ENCODE data around the gene KRT79.

The KRT79 gene

DNA sequence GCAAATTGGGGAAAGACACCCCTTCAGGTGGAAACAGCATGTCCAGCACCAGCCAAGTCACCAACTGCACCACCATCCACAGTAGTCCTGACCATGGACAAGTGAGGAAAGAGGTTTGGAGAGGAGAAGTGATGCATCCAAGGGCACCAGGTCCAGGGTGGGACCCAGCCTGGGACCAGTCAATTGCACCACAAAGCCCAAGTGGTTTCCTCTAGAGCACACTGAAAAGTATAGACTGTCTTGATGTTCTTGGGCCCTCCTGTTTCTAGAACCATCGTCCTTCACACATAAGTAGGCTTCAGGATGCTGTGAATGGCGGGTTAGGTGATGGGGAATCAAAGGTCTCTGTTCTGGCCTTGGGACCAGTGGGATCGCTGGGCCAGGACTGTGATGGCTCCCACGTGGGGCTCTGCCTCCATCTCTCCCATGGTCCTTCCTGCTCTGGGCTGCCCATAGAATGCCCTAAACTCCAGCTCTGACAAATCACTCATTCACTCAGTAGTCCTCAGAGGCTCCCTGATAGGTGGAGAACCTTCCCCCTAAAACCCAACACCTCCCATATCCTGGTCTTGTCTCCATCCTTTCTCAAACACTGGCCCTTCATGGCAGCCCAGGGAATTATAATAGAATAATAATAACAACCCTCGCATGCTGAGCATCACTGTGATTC, 9.2 kb downstream of the KRT79 start:
- no peak for DNase-seq
- Histone ChIP-seq H3K27me3 (ENCODE audit: insufficient read depth, low read depth, severe bottlenecking) (peaks cover 94% of the 10 kb centered on the region), H3K27ac (no peak overlapping the region), H3K4me3 (ENCODE audit: low read depth, low read length) (no peak overlapping the region), H3K9me3 (ENCODE audit: severe bottlenecking) (no peaks in the 10 kb centered on the region), H3K36me3 (no peaks in the 10 kb centered on the region)
- TF ChIP-seq, protein P1, sequence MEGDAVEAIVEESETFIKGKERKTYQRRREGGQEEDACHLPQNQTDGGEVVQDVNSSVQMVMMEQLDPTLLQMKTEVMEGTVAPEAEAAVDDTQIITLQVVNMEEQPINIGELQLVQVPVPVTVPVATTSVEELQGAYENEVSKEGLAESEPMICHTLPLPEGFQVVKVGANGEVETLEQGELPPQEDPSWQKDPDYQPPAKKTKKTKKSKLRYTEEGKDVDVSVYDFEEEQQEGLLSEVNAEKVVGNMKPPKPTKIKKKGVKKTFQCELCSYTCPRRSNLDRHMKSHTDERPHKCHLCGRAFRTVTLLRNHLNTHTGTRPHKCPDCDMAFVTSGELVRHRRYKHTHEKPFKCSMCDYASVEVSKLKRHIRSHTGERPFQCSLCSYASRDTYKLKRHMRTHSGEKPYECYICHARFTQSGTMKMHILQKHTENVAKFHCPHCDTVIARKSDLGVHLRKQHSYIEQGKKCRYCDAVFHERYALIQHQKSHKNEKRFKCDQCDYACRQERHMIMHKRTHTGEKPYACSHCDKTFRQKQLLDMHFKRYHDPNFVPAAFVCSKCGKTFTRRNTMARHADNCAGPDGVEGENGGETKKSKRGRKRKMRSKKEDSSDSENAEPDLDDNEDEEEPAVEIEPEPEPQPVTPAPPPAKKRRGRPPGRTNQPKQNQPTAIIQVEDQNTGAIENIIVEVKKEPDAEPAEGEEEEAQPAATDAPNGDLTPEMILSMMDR (IDR thresholded peaks at IDR 0.05; ENCODE audit: low read depth, low read length): no peak

- Histone ChIP-seq H3K27ac (no peak overlapping the region), H3K4me3 (ENCODE audit: low read depth, low read length) (no peak overlapping the region), H3K9me3 (ENCODE audit: severe bottlenecking) (no peaks in the 10 kb centered on the region), H3K36me3 (no peaks in the 10 kb centered on the region), H3K27me3 (ENCODE audit: insufficient read depth, low read depth, severe bottlenecking) (peaks cover 93% of the 10 kb centered on the region)
- TF ChIP-seq, protein P1 (IDR thresholded peaks at IDR 0.05; ENCODE audit: low read depth, low read length): no peak
- no peak for DNase-seq
Measured at GRCh38 chr12:52823761-52824450, 10.2 kb downstream of the KRT79 start.

DNA sequence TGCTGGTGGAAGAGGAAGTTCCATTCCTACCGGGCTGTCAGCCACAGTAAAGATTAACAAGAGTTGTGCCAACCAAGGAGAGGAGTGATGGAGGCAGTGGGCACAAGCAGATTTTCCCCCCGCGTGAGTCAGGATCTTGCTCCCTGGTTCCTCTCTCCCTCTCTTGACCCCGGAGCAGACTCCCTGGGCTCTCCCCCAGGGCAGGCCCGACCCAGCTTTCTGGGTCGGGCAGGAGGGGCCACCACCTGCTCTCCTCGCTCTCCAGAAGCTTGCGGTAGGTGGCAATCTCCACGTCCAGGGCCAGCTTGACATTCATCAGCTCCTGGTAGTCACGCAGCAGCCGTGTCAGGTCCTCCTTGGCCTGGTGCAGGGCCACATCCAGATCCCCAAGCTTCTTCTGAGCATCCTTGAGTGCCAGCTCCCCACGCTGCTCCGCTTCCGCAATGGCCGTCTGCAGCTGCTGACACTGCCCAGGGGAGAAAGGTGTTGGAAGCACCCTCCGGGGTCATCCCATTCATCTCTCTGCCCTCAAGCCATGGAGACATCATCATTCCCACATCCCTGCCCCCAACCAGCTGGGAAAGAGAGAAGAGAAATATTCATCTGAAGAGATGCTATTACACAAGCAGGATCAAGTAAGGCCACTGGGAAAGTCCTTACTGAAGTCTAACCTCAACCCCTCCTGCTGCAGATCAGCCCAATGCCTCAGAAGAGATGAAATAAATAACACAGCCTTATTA, 11.2 kb downstream of the KRT79 start:
- no peaks in the 10 kb centered on the region for H3K36me3 ChIP-seq
- TF ChIP-seq, protein P1 (IDR thresholded peaks at IDR 0.05; ENCODE audit: low read depth, low read length): no peak
- H3K9me3 ChIP-seq (ENCODE audit: severe bottlenecking): no peaks in the 10 kb centered on the region
- no peak overlapping the region for H3K27ac ChIP-seq
- peaks cover 93% of the 10 kb centered on the region for H3K27me3 ChIP-seq (ENCODE audit: insufficient read depth, low read depth, severe bottlenecking)
- H3K4me3 ChIP-seq (ENCODE audit: low read depth, low read length): no peak overlapping the region
- DNase-seq: no peak

DNA sequence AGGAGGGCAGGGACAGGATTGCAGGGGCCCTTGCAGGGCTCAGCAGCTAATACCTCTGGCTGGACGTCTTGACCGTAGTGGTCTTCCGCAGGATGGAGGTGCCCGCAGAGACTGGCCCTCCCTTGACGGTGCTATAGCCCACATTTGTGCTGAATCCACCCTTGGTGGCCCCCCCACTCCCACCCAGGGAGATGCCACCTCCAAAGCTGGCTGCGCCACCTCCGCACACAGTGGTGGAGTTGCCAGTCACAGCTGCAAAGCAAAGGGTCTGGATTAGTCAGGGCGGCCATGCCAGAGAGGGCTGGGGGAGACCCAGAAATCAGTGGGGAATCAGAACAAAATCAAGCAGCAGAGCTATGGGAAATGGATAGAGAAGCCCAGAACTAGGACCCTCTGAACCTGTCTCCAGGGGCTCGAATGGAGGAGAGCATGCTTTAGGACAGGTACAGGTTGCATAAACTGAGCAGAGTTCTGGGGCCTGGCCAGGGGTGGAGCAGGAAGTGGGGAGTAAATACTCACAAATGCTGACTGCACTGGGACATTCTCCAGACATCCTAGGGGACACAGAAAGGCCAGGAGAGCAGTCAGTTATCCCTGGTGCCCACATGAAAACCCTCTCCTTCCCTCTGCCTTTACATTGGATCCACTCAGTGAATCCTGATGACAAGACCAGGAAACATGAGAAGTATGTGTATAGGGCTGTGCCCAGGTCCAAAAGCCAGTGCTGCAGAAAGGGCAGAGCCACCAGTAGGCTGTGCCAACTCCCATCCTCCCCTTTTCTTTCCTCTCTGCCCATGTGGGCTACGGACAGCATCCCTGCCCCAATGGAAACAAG, 12.1 kb downstream of the KRT79 start:
- H3K27me3 ChIP-seq (ENCODE audit: insufficient read depth, low read depth, severe bottlenecking): peaks cover 96% of the 10 kb centered on the region

More for the DNA sequence above, 12.1 kb downstream of the KRT79 start:
- no peak for DNase-seq
- Histone ChIP-seq H3K9me3 (ENCODE audit: severe bottlenecking) (no peaks in the 10 kb centered on the region), H3K36me3 (no peaks in the 10 kb centered on the region), H3K4me3 (ENCODE audit: low read depth, low read length) (no peak overlapping the region), H3K27ac (no peak overlapping the region)
- TF ChIP-seq, protein P1 (IDR thresholded peaks at IDR 0.05; ENCODE audit: low read depth, low read length): no peak

All from WERI-Rb-1 (cell line).